Mucosa of stomach (tissue), 1 donor: ENCODE data around the gene MX1.

Source experiments
- H3K27me3 ChIP-seq: one replicate; pipeline ENCODE4 v1.7.0; 2013; ENCODE audit warnings: mild to moderate bottlenecking, low read length; ENCODE audit not compliant: control insufficient read depth, insufficient read depth
- H3K36me3 ChIP-seq: one replicate; pipeline ENCODE4 v1.7.0; 2013; ENCODE audit warnings: low read length; ENCODE audit not compliant: control insufficient read depth, insufficient read depth
- H3K4me1 ChIP-seq: one replicate; pipeline ENCODE4 v1.7.0; 2013; ENCODE audit warnings: mild to moderate bottlenecking, low read length; ENCODE audit not compliant: control insufficient read depth, insufficient read depth
- H3K4me3 ChIP-seq: one replicate; pipeline ENCODE4 v1.7.0; 2013; ENCODE audit warnings: low read length
- H3K9ac ChIP-seq: one replicate; pipeline ENCODE4 v1.7.0; 2013; ENCODE audit warnings: mild to moderate bottlenecking, low read length, moderate library complexity
- H3K9me3 ChIP-seq: one replicate; pipeline ENCODE4 v1.7.0; 2013; ENCODE audit warnings: mild to moderate bottlenecking, low read length, moderate library complexity; ENCODE audit not compliant: control insufficient read depth
- donor health status: Pancreatic carcinoma.

MX1 gene

DNA sequence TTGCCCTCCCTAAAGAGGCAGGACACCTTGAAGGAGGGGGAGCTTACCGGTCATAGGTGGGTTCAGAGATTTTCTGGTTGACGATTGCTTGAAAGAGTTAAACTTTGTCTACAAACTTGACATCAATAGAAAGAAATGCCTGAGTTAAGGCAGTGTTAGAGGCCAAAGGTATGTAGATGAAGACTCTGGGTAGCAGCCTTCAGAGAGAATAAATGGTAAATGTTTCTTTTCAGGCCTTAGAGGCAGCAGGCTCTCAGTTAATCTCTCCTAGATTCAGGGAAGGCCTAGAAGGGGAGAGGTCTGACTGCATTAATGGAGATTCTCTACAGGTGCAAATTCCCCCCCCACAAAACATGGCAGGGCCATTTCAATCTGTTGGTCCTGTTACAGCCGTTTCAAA is 27.7 kb downstream of the MX1 start:
- Histone ChIP-seq H3K9ac (no peak overlapping the region), H3K27me3 (no peaks in the 10 kb centered on the region), H3K4me1 (peaks cover 11% of the 10 kb centered on the region), H3K4me3 (no peak overlapping the region), H3K36me3 (no peaks in the 10 kb centered on the region), H3K9me3 (no peaks in the 10 kb centered on the region)

DNA sequence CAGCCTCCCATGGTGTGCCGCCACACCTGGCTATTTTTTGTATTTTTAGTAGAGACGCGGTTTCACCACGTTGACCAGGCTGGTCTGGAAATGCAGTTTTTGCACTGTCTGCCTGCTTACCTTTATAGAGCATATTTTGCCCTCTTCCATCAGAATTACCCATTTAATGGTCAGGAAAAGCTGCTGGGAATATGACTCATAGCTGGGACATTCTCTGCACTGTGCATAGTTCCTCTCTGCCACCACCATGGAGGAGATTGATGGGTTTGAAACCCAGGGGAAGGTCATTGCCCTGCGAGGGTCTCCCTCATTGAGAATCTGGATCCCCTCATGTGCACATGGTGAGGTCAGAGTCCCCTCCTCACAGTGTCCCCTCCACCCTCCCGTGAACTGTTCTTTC is 32.1 kb downstream of the MX1 start:
- peaks cover 16% of the 10 kb centered on the region for H3K4me1 ChIP-seq
- no peaks in the 10 kb centered on the region for H3K9me3 ChIP-seq
- H3K27me3 ChIP-seq = no peaks in the 10 kb centered on the region
- no peak overlapping the region for H3K9ac ChIP-seq
- H3K36me3 ChIP-seq = no peaks in the 10 kb centered on the region
- H3K4me3 ChIP-seq = no peak overlapping the region

DNA sequence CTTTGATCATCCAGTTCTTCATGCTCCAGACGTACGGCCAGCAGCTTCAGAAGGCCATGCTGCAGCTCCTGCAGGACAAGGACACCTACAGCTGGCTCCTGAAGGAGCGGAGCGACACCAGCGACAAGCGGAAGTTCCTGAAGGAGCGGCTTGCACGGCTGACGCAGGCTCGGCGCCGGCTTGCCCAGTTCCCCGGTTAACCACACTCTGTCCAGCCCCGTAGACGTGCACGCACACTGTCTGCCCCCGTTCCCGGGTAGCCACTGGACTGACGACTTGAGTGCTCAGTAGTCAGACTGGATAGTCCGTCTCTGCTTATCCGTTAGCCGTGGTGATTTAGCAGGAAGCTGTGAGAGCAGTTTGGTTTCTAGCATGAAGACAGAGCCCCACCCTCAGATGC is 32.5 kb downstream of the MX1 start:
- no peaks in the 10 kb centered on the region for H3K27me3 ChIP-seq
- H3K4me1 ChIP-seq = peaks cover 20% of the 10 kb centered on the region
- no peak overlapping the region for H3K9ac ChIP-seq
- H3K36me3 ChIP-seq = no peaks in the 10 kb centered on the region
- H3K4me3 ChIP-seq = no peak overlapping the region
- no peaks in the 10 kb centered on the region for H3K9me3 ChIP-seq

DNA sequence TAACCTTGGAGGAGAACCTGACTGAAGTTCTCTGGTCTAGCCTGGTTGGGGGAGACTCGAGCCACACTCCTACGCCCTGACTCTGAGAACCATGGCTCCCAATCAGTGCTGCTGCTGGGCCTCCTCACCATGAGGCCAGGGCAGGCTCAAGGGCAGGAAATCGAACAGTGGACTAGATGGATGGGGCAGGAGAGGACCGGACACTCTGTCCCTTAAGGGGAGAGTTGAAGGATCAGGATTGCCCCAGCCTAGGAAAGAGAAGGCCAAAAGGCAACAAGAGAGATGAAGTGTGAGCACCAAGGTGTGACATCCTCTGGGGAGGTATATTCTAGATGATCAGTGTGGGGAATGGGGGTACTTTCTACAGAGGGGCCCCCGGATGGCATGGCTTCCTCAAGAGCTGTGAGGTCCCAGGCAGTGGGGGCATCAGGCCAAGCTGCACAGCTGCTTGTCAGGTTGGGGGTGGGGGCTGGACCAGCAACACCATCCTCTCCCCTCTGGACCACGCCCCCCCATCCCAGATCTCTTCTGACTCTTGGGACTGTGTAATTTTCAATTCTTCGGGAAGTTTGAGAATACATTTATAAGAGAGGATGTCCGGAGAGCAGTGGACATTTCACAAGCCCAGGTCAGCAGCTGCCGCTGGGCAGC is 34.0 kb downstream of the MX1 start:
- Histone ChIP-seq H3K4me3 (no peak overlapping the region), H3K9me3 (no peaks in the 10 kb centered on the region), H3K4me1 (peaks cover 23% of the 10 kb centered on the region), H3K9ac (no peak overlapping the region), H3K27me3 (no peaks in the 10 kb centered on the region), H3K36me3 (peaks cover under 1% of the 10 kb centered on the region)

DNA sequence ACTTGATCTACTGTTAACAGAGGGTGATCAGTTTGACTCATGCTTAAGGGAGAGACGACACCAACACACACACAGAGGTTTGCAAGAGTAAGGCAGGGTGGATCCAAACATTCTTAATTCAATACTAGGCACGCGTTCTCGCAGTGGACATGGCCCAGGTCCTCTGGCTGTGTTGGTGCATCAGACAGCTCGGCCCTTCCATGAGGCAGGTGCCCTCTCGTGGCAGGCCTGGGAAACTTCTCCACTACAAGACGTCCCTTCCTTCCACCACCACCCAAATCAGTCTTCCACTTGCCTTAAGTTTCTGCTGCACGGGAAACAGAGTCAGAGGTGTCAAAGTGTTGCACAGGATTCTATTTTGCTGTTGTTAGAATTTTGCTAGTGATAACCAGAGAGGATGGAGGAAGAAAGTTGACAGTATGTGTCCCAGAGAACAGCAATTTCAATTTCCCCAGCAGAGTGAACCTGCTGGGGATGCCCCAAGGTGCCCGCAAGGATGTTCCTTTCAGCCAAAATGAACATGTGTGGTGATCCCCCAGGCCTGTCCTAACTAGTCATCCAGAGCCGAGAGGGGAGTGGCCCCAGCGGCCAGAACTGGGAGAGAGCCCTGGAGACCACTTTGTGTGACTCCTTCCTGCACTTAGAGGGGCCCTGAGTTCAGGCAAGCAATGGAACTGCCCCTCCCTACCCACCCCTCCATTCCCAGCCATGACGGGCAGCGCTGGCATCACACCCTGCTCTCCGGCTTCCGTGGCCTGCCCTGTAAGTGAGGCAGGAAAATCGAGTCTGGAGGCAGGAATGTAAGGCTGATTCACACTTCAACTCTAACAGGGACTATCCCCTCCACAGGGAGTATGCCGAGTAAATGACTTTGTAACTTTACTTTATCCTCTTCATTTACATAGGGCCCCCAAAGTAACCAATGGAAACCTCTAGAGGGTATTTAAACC is 34.8 kb downstream of the MX1 start:
- peaks cover 23% of the 10 kb centered on the region for H3K4me1 ChIP-seq
- no peak overlapping the region for H3K4me3 ChIP-seq
- no peak overlapping the region for H3K9ac ChIP-seq
- peaks cover 9% of the 10 kb centered on the region for H3K36me3 ChIP-seq
- no peaks in the 10 kb centered on the region for H3K27me3 ChIP-seq
- no peaks in the 10 kb centered on the region for H3K9me3 ChIP-seq

DNA sequence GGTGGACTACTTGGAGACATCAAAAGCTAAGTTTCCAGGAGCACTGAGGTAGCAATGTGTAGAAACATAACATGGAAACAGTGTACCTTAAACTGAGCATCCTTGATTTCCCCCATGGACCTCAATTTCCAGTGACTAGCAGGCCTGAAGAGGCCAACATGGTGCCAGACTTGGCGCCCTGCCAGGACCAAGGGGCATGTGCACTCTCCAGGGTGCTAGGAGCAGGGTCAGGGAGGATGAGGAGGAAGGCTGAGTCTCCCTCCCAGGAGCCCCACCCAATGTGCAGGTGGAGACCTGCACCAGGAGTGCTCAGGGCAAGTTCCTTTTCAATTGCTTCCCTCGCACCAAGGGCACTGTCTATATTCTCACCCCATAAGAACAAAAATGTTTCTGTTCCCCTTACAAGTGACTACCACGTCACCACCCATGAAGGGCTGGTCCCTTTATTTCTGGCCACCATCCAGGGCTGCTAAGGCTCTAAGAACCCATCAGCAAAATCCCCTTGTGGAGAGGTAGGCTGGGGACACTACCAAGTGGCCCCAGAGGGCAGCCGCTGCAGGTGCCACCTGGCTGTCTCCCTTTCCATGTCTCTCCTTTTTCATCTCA is 39.2 kb downstream of the MX1 start:
- no peaks in the 10 kb centered on the region for H3K27me3 ChIP-seq
- peaks cover 50% of the 10 kb centered on the region for H3K4me1 ChIP-seq
- H3K36me3 ChIP-seq = peaks cover 36% of the 10 kb centered on the region
- no peak overlapping the region for H3K4me3 ChIP-seq
- no peaks in the 10 kb centered on the region for H3K9me3 ChIP-seq
- no peak overlapping the region for H3K9ac ChIP-seq

DNA sequence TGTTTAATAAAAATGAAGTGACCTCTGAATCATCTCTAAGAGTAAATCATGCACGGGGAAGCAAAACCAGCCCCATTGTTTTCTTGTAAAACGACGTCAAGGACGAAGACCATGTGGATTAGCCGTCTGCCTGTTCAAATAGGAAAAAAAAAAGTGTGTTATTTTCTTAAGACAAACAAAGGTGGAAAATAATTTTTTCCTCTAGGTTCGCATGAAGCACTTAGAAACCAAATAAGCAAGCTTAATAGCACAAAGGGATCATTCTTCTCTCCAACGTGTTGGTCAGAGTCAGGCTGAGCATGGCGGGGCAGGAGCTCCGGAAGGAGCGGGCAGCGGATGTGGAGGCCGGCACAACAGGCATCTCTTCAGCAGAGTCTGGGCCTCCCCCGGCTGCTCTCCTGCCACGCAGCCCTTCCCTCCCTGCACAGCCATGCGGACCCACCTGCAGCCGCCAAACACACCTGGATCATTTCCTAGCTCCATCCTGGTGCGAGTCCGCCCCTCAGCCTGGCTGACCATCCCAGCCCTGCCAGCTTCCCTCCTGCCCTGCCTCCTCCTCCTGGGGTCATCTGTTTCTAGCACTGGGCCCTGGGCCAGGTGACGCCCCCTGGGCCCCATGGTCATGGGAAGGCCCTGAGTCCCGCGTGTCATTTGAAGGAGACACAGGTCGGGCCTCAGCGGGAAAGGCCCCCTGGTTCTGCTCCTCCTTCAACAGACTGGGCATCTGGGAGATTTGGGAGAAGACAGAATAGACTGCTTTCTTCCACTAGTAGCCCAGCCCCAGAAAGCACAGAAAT is 40.2 kb downstream of the MX1 start:
- Histone ChIP-seq H3K4me3 (no peak overlapping the region), H3K27me3 (no peaks in the 10 kb centered on the region), H3K9me3 (no peaks in the 10 kb centered on the region), H3K9ac (no peak overlapping the region), H3K36me3 (peaks cover 37% of the 10 kb centered on the region), H3K4me1 (peaks cover 50% of the 10 kb centered on the region)

DNA sequence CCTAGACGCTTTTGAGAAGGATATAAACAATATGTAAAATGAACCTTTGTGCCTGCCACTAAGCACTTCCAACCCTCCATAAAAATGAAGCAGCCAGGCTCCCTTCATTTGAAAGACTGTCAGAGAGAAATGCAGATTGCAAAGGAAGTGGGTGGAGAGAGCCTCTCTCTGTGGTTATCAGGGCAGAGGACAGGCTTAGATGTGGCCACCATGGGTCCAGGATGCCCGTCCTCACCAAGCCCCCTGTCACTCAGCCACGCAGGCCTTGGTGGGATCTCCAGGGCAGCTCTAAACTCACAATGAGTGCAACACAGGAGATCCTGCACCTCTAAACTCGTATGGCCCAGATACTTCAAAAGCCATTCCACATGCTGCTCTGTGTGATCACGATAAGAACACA is 44.0 kb downstream of the MX1 start:
- Histone ChIP-seq H3K4me3 (no peak overlapping the region), H3K36me3 (peaks cover 36% of the 10 kb centered on the region), H3K9ac (no peak overlapping the region), H3K27me3 (no peaks in the 10 kb centered on the region), H3K9me3 (no peaks in the 10 kb centered on the region), H3K4me1 (peaks cover 27% of the 10 kb centered on the region)

DNA sequence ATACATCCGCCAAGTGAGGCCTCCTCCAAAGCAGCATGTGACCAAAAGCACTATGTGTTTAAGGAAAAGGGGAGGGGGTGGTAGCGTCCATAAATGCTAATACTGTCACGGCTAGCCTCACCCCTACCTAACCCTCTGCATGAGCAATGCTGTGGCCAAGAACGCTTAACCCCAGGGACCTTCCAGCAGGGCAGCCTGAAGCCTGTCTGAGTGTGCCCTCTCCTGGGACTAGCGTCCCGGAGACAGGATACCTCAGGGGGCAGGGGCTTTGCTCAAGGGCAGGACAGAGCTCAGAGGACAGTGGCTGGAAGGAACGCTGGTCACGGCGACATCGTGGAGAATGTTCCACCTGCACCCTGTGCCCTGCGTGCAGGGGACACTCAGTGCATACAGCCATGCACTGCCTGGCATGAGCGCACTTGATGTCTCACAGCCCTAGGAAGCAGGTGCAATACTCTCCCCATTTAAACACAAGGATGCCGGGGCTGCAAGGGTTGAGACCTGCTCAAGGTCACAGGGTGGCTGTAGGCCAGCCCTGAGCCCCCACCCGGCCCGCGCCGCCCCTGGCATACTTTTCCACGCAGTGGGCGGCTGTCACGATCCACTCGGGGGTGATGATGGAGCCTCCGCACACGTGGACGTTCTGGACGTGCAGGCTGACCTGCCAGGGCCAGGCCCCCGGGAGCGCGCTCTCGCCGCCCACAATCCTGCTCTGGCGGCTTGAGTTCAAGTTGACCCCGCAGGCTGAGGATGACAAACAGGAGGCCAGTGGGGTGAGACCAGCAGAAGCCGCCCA is 46.9 kb downstream of the MX1 start:
- H3K9me3 ChIP-seq = no peaks in the 10 kb centered on the region
- H3K4me1 ChIP-seq = peaks cover 14% of the 10 kb centered on the region
- H3K9ac ChIP-seq = no peak overlapping the region
- peaks cover 15% of the 10 kb centered on the region for H3K36me3 ChIP-seq
- no peaks in the 10 kb centered on the region for H3K27me3 ChIP-seq
- no peak overlapping the region for H3K4me3 ChIP-seq

DNA sequence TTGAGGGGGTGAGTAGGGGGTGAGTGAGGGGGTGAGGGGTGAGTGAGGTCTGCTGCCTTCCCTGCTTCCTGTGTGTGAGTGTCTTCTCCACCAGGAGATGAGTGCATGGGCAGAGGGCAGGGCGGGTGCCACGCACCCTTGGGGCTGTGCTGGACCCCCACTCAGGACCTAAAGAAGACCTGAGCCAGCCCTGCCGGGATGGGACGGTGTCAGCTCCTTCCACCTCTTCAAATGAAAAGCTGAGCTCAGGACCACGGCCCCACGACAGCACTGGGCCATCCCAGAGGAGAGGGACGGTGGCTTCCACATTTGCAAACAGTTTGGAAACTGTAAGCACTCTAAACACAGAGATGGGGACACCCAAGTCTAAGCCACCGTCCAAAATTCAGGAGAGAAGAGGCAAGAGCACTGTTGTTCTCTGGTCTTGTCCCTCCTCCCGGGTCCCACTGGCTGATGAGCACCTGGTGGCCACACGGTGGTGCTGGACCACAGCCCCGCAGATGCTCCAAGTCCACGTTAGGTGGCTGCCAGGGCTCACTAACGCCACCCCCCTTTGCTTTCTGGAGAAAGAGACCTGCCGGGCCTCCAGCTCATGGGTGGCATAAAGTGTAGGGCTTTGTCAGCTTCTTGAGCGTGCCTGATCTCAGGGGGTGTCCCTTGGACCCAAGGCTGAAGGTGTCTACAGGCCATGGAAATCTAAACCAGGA is 49.8 kb downstream of the MX1 start:
- no peak overlapping the region for H3K4me3 ChIP-seq
- no peaks in the 10 kb centered on the region for H3K36me3 ChIP-seq
- peaks cover 36% of the 10 kb centered on the region for H3K4me1 ChIP-seq
- no peaks in the 10 kb centered on the region for H3K27me3 ChIP-seq
- no peaks in the 10 kb centered on the region for H3K9me3 ChIP-seq
- no peak overlapping the region for H3K9ac ChIP-seq
